ENCODE measurements around the gene TMEM156.
A peak's percentile ranks its signal among the peaks of the same experiment; 100 is the strongest.

The TMEM156 gene

GRCh38 chr4:38954727-38955126 lies 77.5 kb downstream of the TMEM156 start:
- no peak for DNase-seq

GRCh38 chr4:38952017-38952416 lies 80.2 kb downstream of the TMEM156 start:
- DNase-seq, result no peak

GRCh38 chr4:38951598-38951997 lies 80.6 kb downstream of the TMEM156 start:
- DNase-seq, result no peak

GRCh38 chr4:38950734-38951133 lies 81.5 kb downstream of the TMEM156 start:
- no peak for DNase-seq

GRCh38 chr4:38950159-38950558 lies 82.0 kb downstream of the TMEM156 start:
- DNase-seq, result no peak

- no peak for DNase-seq
Measured at GRCh38 chr4:38949411-38950051, 82.7 kb downstream of the TMEM156 start.

- DNase-seq, result no peak
Measured at GRCh38 chr4:38948551-38948950, 83.7 kb downstream of the TMEM156 start.

GRCh38 chr4:38946919-38947318 lies 85.3 kb downstream of the TMEM156 start:
- no peak for DNase-seq

GRCh38 chr4:38944440-38944839 lies 87.8 kb downstream of the TMEM156 start:
- no peak for DNase-seq

GRCh38 chr4:38943343-38943742 lies 88.9 kb downstream of the TMEM156 start:
- no peak for DNase-seq

GRCh38 chr4:38941906-38942305 lies 90.3 kb downstream of the TMEM156 start:
- peak; percentile 35 to 44 for DNase-seq

GRCh38 chr4:38940476-38940875 lies 91.7 kb downstream of the TMEM156 start:
- no peak for DNase-seq

GRCh38 chr4:38939165-38939564 lies 93.0 kb downstream of the TMEM156 start:
- DNase-seq, result no peak

GRCh38 chr4:38935391-38936073 lies 96.7 kb downstream of the TMEM156 start:
- DNase-seq, result peak in 1 of 2 donors; percentile 14

- no peak for DNase-seq
Measured at GRCh38 chr4:38931125-38931524, 101.1 kb downstream of the TMEM156 start.

- no peak for DNase-seq
Measured at GRCh38 chr4:38930707-38931106, 101.5 kb downstream of the TMEM156 start.

- DNase-seq, result no peak
Measured at GRCh38 chr4:38930204-38930603, 102.0 kb downstream of the TMEM156 start.

GRCh38 chr4:38928974-38929373 lies 103.2 kb downstream of the TMEM156 start:
- DNase-seq, result no peak

- no peak for DNase-seq
Measured at GRCh38 chr4:38928568-38928967, 103.6 kb downstream of the TMEM156 start.

GRCh38 chr4:38926896-38927295 lies 105.3 kb downstream of the TMEM156 start:
- DNase-seq, result no peak

GRCh38 chr4:38925492-38926413 lies 106.5 kb downstream of the TMEM156 start:
- DNase-seq, result no peak

- no peak for DNase-seq
Measured at GRCh38 chr4:38924353-38924752, 107.9 kb downstream of the TMEM156 start.

GRCh38 chr4:38923746-38924145 lies 108.5 kb downstream of the TMEM156 start:
- no peak for DNase-seq

Data from inflammatory macrophage (primary cell).